NCI-H1048 (cell line): ENCODE data around the gene RPS6KB1.
"Not testable (repeated sequence)": the region's sequence is repeated elsewhere in the genome, so short reads cannot be mapped to it uniquely, and the experiment has no call there.

Experiments used
- DNase-seq: peaks from one replicate; lab custom pipeline; 2025; lab: John Stamatoyannopoulos, UW

The RPS6KB1 gene

GRCh38 chr17:59872351-59872750 is 20.6 kb upstream of the RPS6KB1 start:
- DNase-seq, result no peak

DNA sequence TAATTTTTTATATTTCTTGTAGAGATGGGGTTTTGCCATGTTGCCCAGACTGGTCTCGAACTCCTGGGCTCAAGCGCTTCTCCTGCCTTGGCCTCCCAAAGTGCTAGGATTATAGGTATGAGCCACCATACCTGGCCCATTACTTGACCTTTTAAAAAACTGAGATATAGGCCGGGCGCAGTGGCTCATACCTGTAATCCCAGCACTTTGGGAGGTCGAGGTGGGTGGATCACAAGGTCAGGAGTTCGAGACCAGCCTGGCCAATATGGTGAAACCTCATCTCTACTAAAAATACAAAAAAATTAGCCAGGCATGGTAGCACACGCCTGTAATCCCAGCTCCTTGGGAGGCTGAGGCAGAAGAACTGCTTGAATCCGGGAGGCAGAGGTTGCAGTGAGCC is 19.5 kb upstream of the RPS6KB1 start:
- DNase-seq, result not testable (repeated sequence)

- DNase-seq, result no peak
Measured at GRCh38 chr17:59874376-59874775, 18.5 kb upstream of the RPS6KB1 start.

- DNase-seq, result no peak
Measured at GRCh38 chr17:59876107-59876506, 16.8 kb upstream of the RPS6KB1 start.

- DNase-seq, result no peak
Measured at GRCh38 chr17:59877965-59878364, 15.0 kb upstream of the RPS6KB1 start.

DNA sequence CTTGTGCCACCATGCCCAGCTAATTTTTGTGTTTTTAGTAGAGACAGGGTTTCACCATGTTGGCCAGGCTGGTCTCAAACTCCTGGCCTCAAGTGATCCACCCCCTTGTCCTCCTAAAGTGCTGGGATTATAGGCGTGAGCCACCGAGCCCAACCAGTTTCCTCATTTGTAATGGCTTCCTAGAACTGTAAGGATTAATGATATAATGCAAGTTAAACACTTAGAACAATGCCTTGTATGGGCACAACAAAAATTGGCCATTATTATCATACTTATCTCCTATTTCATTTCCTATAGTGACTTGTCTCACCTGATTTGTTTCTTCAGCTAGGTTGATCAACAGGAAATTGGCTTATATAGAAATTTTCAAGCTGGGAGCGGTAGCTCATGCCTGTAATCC is 14.3 kb upstream of the RPS6KB1 start:
- DNase-seq, result no peak

DNA sequence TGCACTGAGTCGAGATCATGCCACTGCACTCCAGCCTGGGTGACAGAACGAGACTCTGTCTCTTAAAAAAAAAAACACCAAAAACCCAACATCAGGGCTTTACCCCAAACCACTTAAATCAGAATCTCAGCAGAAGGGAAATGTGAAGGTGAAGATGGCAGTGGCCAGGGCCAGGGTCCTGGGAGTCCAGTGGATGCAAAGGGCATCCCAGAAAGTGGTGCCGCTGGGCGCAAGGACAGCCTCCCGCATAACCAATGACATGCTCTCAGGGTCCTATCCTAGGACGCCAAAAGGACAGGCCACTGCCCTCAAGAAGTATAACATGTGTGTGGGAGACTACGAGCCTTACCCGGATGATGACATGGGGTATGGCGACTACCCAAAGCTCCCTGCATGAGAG is 8.1 kb upstream of the RPS6KB1 start:
- no peak for DNase-seq

- no peak for DNase-seq
Measured at GRCh38 chr17:59888145-59888750, 4.7 kb upstream of the RPS6KB1 start.

GRCh38 chr17:59890720-59891119 is 2.2 kb upstream of the RPS6KB1 start:
- no peak for DNase-seq

DNA sequence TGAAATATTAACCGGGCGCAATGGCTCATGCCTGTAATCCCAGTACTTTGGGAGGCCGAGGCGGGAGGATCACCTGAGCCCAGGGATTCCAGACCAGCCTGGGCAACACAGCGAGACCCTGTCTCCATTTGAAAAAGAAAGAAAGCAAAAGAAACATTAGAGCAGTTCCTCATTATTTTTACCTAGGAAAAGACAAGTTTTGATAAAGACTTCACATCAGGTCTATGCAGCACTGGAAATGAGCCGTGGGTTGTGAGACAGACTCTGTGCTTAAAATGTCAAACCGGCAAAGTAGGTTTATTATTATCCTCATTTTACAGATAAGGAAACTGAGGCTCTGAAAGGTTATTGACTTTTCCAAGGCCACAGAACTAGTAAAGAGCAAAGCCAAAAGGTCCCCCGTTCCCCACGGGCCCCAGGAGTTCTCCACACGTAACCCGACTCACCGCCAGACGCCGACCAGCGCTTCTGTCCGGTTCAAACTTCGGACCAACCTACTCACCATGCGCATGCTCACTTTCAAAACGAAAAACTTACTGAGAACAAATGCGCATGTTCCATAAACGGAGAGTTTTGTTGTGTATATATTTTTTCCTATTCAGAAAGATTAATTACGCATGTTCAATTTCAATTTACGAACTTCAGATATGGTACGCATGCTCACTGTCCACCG is 534 bp upstream of the RPS6KB1 start:
- no peak for DNase-seq

DNA sequence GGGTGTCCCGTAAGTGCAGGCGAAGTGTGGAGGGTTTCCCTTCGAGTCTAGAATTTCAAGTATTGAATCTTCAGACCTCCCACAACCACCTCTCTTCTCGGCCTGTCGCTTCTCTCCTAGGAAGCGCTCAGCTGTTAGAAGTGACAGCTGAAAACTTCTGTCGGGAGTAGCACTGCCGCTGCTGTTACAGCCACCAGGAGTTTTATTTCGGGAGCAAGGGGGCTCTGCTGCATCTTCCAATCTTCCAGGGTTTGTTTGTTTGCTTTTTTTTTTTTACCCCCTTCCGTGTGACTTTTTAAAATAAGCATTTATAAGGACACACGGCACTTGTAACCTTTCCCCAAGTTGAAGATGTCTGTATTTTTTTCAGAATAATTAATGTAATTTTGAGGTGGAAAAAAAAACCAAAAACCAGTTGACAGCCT is 767 bp downstream of the RPS6KB1 start:
- no peak for DNase-seq

DNA sequence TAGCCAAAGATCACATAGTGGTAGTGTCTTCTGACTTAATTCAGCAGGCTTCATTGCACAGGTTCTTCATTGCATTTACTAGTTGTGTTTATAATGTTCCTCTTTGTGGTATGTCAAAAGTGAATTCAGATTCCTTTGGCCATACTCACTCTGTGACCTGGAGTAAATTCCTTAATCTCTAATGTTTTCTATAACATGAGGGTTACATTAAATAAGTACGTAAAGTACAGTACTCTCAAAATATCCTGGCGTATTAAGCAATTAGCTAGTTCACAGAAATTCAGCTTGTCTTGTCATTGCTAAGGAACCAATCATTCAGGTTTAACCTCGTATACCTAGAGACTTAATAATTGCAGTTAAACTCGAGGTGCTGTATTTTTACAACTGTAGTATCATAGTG is 4.2 kb downstream of the RPS6KB1 start:
- no peak for DNase-seq

- DNase-seq, result no peak
Measured at GRCh38 chr17:59899099-59899498, 6.2 kb downstream of the RPS6KB1 start.

- DNase-seq, result no peak
Measured at GRCh38 chr17:59901604-59902003, 8.7 kb downstream of the RPS6KB1 start.

- no peak for DNase-seq
Measured at GRCh38 chr17:59903455-59903854, 10.5 kb downstream of the RPS6KB1 start.

- no peak for DNase-seq
Measured at GRCh38 chr17:59907467-59907866, 14.5 kb downstream of the RPS6KB1 start.

GRCh38 chr17:59914274-59914854 is 21.4 kb downstream of the RPS6KB1 start:
- no peak for DNase-seq

GRCh38 chr17:59916446-59916845 is 23.5 kb downstream of the RPS6KB1 start:
- no peak for DNase-seq

DNA sequence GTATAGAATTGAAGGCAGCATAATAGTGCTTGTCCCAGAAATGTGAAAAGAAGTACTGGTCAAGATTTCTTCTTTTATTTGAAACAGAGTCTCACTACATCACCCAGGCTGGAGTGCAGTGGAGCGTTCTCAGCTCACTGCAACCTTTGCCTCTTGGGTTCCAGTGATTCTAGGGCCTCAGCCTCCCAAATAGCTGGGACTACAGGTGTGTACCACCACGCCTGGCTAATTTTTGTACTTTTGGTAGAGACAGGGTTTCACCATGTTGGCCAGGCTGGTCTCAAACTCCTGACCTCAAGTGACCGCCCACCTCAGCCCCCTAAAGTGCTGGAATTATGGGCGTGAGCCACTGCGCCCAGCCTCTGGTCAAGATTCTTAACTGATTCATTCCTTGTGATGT is 27.7 kb downstream of the RPS6KB1 start:
- not testable (repeated sequence) for DNase-seq

DNA sequence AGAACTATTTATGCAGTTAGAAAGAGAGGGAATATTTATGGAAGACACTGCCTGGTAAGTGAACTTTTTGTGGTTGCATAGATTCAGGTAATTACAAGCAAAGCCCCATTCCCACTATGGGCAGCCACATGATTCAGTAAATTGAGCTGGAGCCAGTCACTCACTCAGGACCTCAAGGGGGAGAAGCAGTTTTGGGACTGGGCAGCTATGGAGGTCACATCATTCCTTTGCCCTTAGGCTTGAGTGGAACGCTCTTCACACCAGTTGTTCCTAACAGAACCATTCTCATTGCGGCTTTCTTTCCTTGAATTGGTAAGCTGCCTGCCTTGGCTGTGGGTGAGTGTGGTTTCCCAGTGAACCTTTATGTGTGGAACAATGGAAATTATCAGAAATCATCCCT is 37.2 kb downstream of the RPS6KB1 start:
- DNase-seq, result not testable (repeated sequence)

DNA sequence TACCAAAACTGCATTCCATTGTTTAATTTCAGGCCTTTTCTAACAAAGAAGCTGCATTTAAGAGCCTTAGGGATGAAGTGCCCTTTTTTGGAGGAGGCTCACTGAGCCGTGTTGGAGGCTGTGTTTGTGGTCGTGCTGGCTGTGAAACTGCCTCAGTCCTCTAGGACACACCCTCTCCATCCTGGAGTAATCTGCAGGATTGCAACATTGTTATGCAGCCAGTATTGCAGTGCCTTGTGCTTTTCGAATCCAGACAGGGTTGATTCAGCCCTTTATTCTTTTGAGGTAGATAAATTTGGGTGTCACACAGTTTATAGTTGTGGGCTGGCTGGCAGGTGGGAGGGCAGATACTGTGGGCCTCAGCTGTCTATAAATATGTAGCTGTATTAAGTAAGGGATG is 37.8 kb downstream of the RPS6KB1 start:
- DNase-seq, result not testable (repeated sequence)

GRCh38 chr17:59933317-59933716 is 40.4 kb downstream of the RPS6KB1 start:
- DNase-seq, result not testable (repeated sequence)

DNA sequence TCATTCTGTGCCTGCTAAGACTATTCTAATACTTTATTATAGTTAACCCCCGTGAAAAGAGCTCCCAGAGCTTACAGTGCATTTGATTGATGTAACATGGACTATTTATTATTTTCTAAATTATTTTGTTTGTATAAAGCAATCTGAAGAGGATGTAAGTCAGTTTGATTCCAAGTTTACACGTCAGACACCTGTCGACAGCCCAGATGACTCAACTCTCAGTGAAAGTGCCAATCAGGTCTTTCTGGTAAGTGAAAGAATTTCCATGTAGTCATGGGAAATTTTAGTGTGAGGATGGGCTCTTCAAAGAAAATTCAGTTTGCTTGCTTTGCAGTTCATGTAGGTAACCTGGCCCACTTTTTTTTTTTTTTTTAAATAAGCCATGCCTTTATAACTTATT is 47.8 kb downstream of the RPS6KB1 start:
- not testable (repeated sequence) for DNase-seq

DNA sequence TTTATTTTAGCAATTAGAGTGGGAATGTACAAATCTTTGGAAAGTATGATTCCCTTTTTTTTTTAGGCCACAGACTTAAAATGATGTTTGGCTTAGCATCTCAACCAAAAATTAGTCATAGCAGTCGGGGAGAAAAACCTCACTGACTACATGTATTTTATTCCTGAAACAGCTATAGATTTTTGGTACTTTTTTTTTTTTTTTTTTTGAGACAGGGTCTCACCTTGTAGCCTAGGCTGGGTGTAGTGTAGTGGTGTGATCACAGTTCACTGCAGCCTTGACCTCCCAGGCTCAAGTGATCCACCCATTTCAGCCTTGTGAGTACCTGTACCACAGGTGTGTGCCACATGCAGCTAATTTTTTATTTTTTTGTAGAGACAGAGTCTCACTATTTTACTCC is 48.2 kb downstream of the RPS6KB1 start:
- DNase-seq, result no peak
